PC-3 (cell line): Measurements from ENCODE around the gene SLC25A29. TPM values are rescaled to one million over a fixed set of nuclear protein-coding genes. Genes with fewer than 3 reads are reported as not detected.

Experiments used
- ATAC-seq: fragments of 200-7000 bp; cut with Tn5 transposase; 2 replicates; pipeline ENCODE4 v1.9.1; 2020; ENCODE audit warnings: mild to moderate bottlenecking, moderate library complexity
- BruUV-seq: library from RNA; stranded (reverse); fragments of 400-500 nt; replicated peaks from 2 replicates; lab custom pipeline; 2021; lab: Mats Ljungman, UMichigan
- CTCF ChIA-PET: fragments of 300-600 bp; sonication (Branson Sonifier 250); formaldehyde crosslinking; loops from one replicate; lab custom pipeline; 2022; ENCODE audit warnings: antibody characterized with exemption; lab: Charles Lee
- POLR2A ChIA-PET: fragments of 300-600 bp; sonication (Branson Sonifier 250); formaldehyde crosslinking; loops from one replicate; lab custom pipeline; 2022; ENCODE audit warnings: antibody characterized with exemption; ENCODE audit not compliant: unreplicated experiment; lab: Charles Lee
- DNase-seq: peaks from one replicate; pipeline ENCODE4 v3.0.0-alpha.2; 2015
- H2AFZ ChIP-seq: fragments of 300-600 bp; sonication (generic); 2 replicates; pipeline ENCODE4 v1.6.0; 2016; ENCODE audit warnings: antibody characterized with exemption, low read length
- H3F3A ChIP-seq: fragments of 300-600 bp; sonication (generic); one replicate; pipeline ENCODE4 v1.6.0; 2017; ENCODE audit warnings: antibody characterized with exemption, low read length, control low read depth, mild to moderate bottlenecking; ENCODE audit not compliant: unreplicated experiment
- H3K27ac ChIP-seq: fragments of 300-600 bp; sonication (generic); 2 replicates; pipeline ENCODE4 v1.5.1; 2016; ENCODE audit warnings: mild to moderate bottlenecking, low read length
- H3K27me3 ChIP-seq: fragments of 300-600 bp; sonication (generic); 2 replicates; pipeline ENCODE4 v1.6.1; 2016; ENCODE audit warnings: low read length, mixed read lengths
- H3K36me3 ChIP-seq: fragments of 300-600 bp; sonication (generic); 2 replicates; pipeline ENCODE4 v1.6.1; 2016; ENCODE audit warnings: low read depth, mixed run types, low read length, mixed read lengths
- H3K4me1 ChIP-seq: fragments of 300-600 bp; sonication (generic); 2 replicates; pipeline ENCODE4 v1.5.1; 2016; ENCODE audit warnings: low read length; ENCODE audit not compliant: insufficient read depth
- H3K4me2 ChIP-seq: fragments of 300-600 bp; sonication (generic); 2 replicates; pipeline ENCODE4 v1.6.0; 2016; ENCODE audit warnings: low read length
- H3K4me3 ChIP-seq: fragments of 300-600 bp; sonication (generic); 2 replicates; pipeline ENCODE4 v1.5.1; 2016; ENCODE audit warnings: mild to moderate bottlenecking, low read length, mixed read lengths
- H3K79me2 ChIP-seq: fragments of 300-600 bp; sonication (generic); 2 replicates; pipeline ENCODE4 v1.6.1; 2017; ENCODE audit warnings: low read length, mixed read lengths
- H3K9ac ChIP-seq: fragments of 300-600 bp; sonication (generic); 2 replicates; pipeline ENCODE4 v1.6.0; 2016; ENCODE audit warnings: mild to moderate bottlenecking, low read length
- H3K9me2 ChIP-seq: fragments of 300-600 bp; sonication (generic); replicated peaks from 2 replicates; pipeline ENCODE4 v1.6.1; 2016; ENCODE audit warnings: mixed run types, low read length, mixed read lengths
- H3K9me3 ChIP-seq: fragments of 300-600 bp; sonication (generic); 2 replicates; pipeline ENCODE4 v1.6.1; 2016; ENCODE audit warnings: low read length, mixed read lengths
- H4K20me1 ChIP-seq: fragments of 300-600 bp; sonication (generic); 2 replicates; pipeline ENCODE4 v1.6.1; 2016; ENCODE audit warnings: low read length, mixed read lengths
- CTCF ChIP-seq: fragments of 300-600 bp; sonication (generic); conservative IDR thresholded peaks from 2 replicates; pipeline ENCODE4 v1.5.1; 2017; ENCODE audit warnings: antibody characterized with exemption, low read depth, mild to moderate bottlenecking, low read length
- EZH2 ChIP-seq: fragments of 300-600 bp; sonication (generic); IDR thresholded peaks from one replicate; pipeline ENCODE4 v1.6.1; 2017; ENCODE audit warnings: antibody characterized with exemption, mild to moderate bottlenecking, low read length; ENCODE audit not compliant: unreplicated experiment
- EZH2phosphoT487 ChIP-seq: fragments of 300-600 bp; sonication (generic); IDR thresholded peaks from 2 replicates; pipeline ENCODE4 v1.6.1; 2018; ENCODE audit warnings: mild to moderate bottlenecking, antibody characterized with exemption, low read length, borderline replicate concordance
- intact Hi-C: fragments of 100-400 bp; cut with micrococcal nuclease; formaldehyde crosslinking; loops from 2 replicates; pipeline ENCODE4 v1.9.0; 2023
- total RNA-seq: library from RNA; depleted of rRNA; stranded (reverse); fragments of >200 nt; gene quantifications from 2 replicates; pipeline ENCODE4 v1.2.3, GENCODE V29; 2014

SLC25A29 gene
- total RNA-seq, 1 experiment from 2014 or later, result 53.9 TPM

GRCh38 chr14:100261621-100262020 lies 44.6 kb downstream of the SLC25A29 start:
- Histone ChIP-seq H3K4me3 (no peak overlapping the region), H3K9me3 (no peaks in the 10 kb centered on the region), H3K36me3 (peaks cover 22% of the 10 kb centered on the region), H3K27me3 (no peaks in the 10 kb centered on the region), H3K4me1 (no peaks in the 10 kb centered on the region), H2AFZ (no peak overlapping the region), H4K20me1 (peaks cover 66% of the 10 kb centered on the region), H3K9ac (no peak overlapping the region), H3K9me2 (no peaks in the 10 kb centered on the region), H3K27ac (no peak overlapping the region), H3K79me2 (peaks cover 98% of the 10 kb centered on the region), H3K4me2 (no peak overlapping the region), H3F3A (no peaks in the 10 kb centered on the region)
- POLR2A ChIA-PET, result no interaction called here
- DNase-seq (no peak), ATAC-seq (no peak)
- intact Hi-C loops, result no loop called here
- TF ChIP-seq EZH2 (no peak), EZH2phosphoT487 (no peak), CTCF (no peak)
- BruUV-seq, result no TSS peak
- CTCF ChIA-PET, result no interaction called here

GRCh38 chr14:100256339-100256895 lies 49.8 kb downstream of the SLC25A29 start:
- Histone ChIP-seq H3K9me2 (no peaks in the 10 kb centered on the region), H2AFZ (no peak overlapping the region), H3K4me3 (no peak overlapping the region), H3K4me2 (no peak overlapping the region), H3K27ac (no peak overlapping the region), H3F3A (no peaks in the 10 kb centered on the region), H3K79me2 (peaks cover 99% of the 10 kb centered on the region), H3K9ac (no peak overlapping the region), H3K4me1 (no peaks in the 10 kb centered on the region), H3K36me3 (peaks cover 5% of the 10 kb centered on the region; the same call in 1 of the 2 replicates), H3K27me3 (no peaks in the 10 kb centered on the region), H3K9me3 (no peaks in the 10 kb centered on the region), H4K20me1 (peaks cover 83% of the 10 kb centered on the region)
- no peak for DNase-seq
- POLR2A ChIA-PET, result no interaction called here
- CTCF ChIA-PET, result no interaction called here
- ATAC-seq, result no peak
- BruUV-seq, result no TSS peak
- TF ChIP-seq EZH2phosphoT487 (no peak), CTCF (no peak), EZH2 (no peak)
- intact Hi-C loops, result no loop called here

DNA sequence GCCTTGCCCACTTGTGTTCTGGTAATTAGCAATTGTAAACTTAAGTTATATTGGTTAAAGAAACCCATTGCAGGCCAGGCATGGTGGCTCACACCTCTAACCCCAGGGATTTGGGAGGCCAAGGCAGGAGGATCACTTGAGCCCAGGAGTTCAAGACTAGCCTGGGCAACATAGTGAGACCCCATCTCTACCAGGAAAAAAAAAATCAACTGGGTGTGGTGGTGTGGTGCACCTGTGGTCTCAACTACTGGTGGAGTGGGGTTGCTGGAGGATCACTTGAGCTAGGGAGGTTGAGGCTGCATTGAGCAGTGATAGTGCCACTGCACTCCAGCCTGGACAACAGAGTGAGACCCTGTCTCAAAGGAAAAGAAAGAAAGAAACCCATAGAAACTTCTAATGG lies 53.6 kb downstream of the SLC25A29 start:
- no peak overlapping the region for H2AFZ ChIP-seq
- CTCF ChIA-PET, result no interaction called here
- POLR2A ChIA-PET, result no interaction called here
- H3K9me3 ChIP-seq, result no peaks in the 10 kb centered on the region
- peaks cover 79% of the 10 kb centered on the region for H4K20me1 ChIP-seq
- BruUV-seq, result no TSS peak
- H3K4me2 ChIP-seq, result no peak overlapping the region
- intact Hi-C loops, result no loop called here
- peaks cover 99% of the 10 kb centered on the region for H3K79me2 ChIP-seq
- no peak for ATAC-seq
- H3K36me3 ChIP-seq, result peaks cover 7% of the 10 kb centered on the region; the same call in 1 of the 2 replicates
- no peaks in the 10 kb centered on the region for H3K9me2 ChIP-seq
- no peak for DNase-seq
- no peaks in the 10 kb centered on the region for H3F3A ChIP-seq
- no peak overlapping the region for H3K4me3 ChIP-seq
- H3K4me1 ChIP-seq, result no peaks in the 10 kb centered on the region
- TF ChIP-seq CTCF (no peak), EZH2phosphoT487 (no peak), EZH2 (no peak)
- no peaks in the 10 kb centered on the region for H3K27me3 ChIP-seq
- H3K27ac ChIP-seq, result no peak overlapping the region
- H3K9ac ChIP-seq, result no peak overlapping the region
